HepG2 (cell line): Measurements from ENCODE around the gene RTP2. TPM values are rescaled to one million over a fixed set of nuclear protein-coding genes. Genes with fewer than 3 reads are reported as not detected.

Experiments used
- CEBPB ChIP-seq: IDR thresholded peaks from 2 replicates; pipeline ENCODE4 v1.6.1; 2011; ENCODE audit warnings: low read depth, low read length, improper control_type of control experiment, borderline replicate concordance
- FOSL1 ChIP-seq: sonication (generic); formaldehyde crosslinking; IDR thresholded peaks from 2 replicates; pipeline ENCODE4 v1.9.0; 2021; ENCODE audit warnings: missing genetic modification reagents, borderline replicate concordance
- MXD3 ChIP-seq: IDR thresholded peaks from 2 replicates; pipeline ENCODE4 v1.6.1; 2016; ENCODE audit warnings: mild to moderate bottlenecking, missing biosample characterization, missing genetic modification reagents
- MXD4 ChIP-seq: IDR thresholded peaks from 2 replicates; pipeline ENCODE4 v1.6.1; 2016; ENCODE audit warnings: mild to moderate bottlenecking, missing biosample characterization, missing genetic modification reagents
- NRL ChIP-seq: sonication (generic); formaldehyde crosslinking; IDR thresholded peaks from 2 replicates; pipeline ENCODE4 v1.5.0; 2020; ENCODE audit warnings: missing genetic modification reagents, mild to moderate bottlenecking, moderate library complexity, borderline replicate concordance
- RELA ChIP-seq: sonication (generic); formaldehyde crosslinking; IDR thresholded peaks from 2 replicates; pipeline ENCODE4 v1.4.0; 2020; ENCODE audit warnings: missing genetic modification reagents
- SKI ChIP-seq: fragments of 450-650 bp; IDR thresholded peaks from one replicate; pipeline ENCODE4 v1.6.1; 2018; ENCODE audit warnings: mild to moderate bottlenecking; ENCODE audit not compliant: partially characterized antibody
- SMARCC2 ChIP-seq: fragments of 450-650 bp; IDR thresholded peaks from 2 replicates; pipeline ENCODE4 v1.6.1; 2017; ENCODE audit warnings: antibody characterized with exemption, mild to moderate bottlenecking
- SUZ12 ChIP-seq: fragments of 150-350 bp; IDR thresholded peaks from 2 replicates; pipeline ENCODE4 v1.6.1; 2014; ENCODE audit warnings: low read depth, low read length
- ZNF143 ChIP-seq: sonication (generic); formaldehyde crosslinking; IDR thresholded peaks from 2 replicates; pipeline ENCODE4 v1.4.0; 2020; ENCODE audit warnings: missing genetic modification reagents
- ZNF468 ChIP-seq: sonication (generic); formaldehyde crosslinking; IDR thresholded peaks from 2 replicates; pipeline ENCODE4 v1.8.0; 2022; ENCODE audit warnings: mild to moderate bottlenecking, moderate library complexity, missing genetic modification reagents
- ZNF510 ChIP-seq: sonication (generic); formaldehyde crosslinking; IDR thresholded peaks from 2 replicates; pipeline ENCODE4 v1.4.0; 2020; ENCODE audit warnings: low read depth, mild to moderate bottlenecking, missing genetic modification reagents
- polyA plus RNA-seq, 8 experiments: library from polyadenylated mRNA; depleted of rRNA in 3 of 8; stranded (reverse) in 7 of 8; unstranded in 1 of 8; fragments of >200 nt; fragmentation: Illumina TruSeq in 4 of 8; extraction: Trizol in 4 of 8; gene quantifications; 2 replicates each; pipeline versions ENCODE4 v1.2.1 to v1.2.3, GENCODE V29; 2011 to 2016; ENCODE audit warnings: low read depth in 4 of 8, missing spikeins in 1 of 8, mixed read lengths in 1 of 8; ENCODE audit not compliant: insufficient read depth in 1 of 8
- total RNA-seq, 5 experiments: library from RNA; depleted of rRNA; stranded (reverse); fragments of >200 nt; fragmentation: Illumina TruSeq; extraction: Trizol; gene quantifications; 2 replicates each; pipeline ENCODE4 v1.2.3, GENCODE V29; 2016; ENCODE audit warnings: low read depth in 1 of 5
- TF ChIP-seq, protein P1 (sequence below): sonication (generic); formaldehyde crosslinking; IDR thresholded peaks from 2 replicates; pipeline ENCODE4 v1.4.0; 2020; ENCODE audit warnings: missing genetic modification reagents, mild to moderate bottlenecking, borderline replicate concordance
- TF ChIP-seq, protein P2 (sequence below): sonication (generic); formaldehyde crosslinking; IDR thresholded peaks from 2 replicates; pipeline ENCODE4 v1.4.0; 2020; ENCODE audit warnings: missing genetic modification reagents, borderline replicate concordance
- TF ChIP-seq, protein P3 (sequence below): IDR thresholded peaks from 2 replicates; pipeline ENCODE4 v1.6.1; 2016; ENCODE audit warnings: missing biosample characterization, missing genetic modification reagents, low read depth
- TF ChIP-seq, protein P4 (sequence below): IDR thresholded peaks from 2 replicates; pipeline ENCODE4 v1.6.1; 2016; ENCODE audit warnings: control low read depth

The RTP2 gene
- total and polyA plus RNA-seq, 2 of the 13 experiments (the other 11 are each of a cell fraction or from before 2014, with no cell fraction given), result not detected

DNA sequence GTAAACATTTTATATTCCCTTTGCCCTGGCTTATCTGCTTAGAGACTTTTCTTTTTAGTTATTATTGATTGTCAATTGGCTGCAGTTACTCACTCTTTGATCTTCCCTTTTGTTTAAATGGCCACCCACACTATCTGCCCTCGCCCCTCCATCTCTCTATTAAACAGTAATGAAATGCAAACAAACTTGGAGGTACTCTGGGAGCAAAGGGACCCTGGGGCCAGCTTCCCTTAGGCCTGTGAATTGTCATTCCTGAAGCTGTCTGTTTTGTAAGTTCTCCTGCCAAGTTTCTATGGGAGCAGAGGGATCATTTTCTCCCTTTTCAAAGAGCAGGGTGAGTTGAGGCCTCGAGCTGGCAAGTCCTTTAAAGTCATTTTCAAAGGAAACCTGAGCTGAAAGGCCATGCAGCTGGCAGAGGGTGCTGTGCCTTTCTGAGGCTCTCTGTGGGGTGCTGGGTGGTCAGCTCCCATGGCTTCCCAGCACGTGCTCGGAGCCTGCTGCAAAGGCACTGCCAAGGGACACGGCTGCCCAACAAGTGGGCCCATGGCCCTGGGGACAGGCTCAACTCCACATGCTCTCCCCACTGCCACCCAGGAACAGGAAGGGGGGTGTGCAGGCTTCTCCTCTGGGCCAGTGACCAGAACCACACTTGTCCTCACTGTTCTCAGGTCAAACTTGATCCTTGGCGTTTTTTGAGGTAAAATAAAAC lies 17.4 kb upstream of the RTP2 start (continued):
- TF ChIP-seq MXD4 (no peak), NRL (CRISPR knock-in tag) (peak; percentile 78; the same call in 1 of the 2 replicates), RELA (CRISPR knock-in tag) (no peak), FOSL1 (CRISPR knock-in tag) (no peak), SKI (no peak), MXD3 (peak; percentile 43; the same call in 1 of the 2 replicates), ZNF510 (CRISPR knock-in tag) (no peak), SUZ12 (no peak), ZNF468 (CRISPR knock-in tag) (no peak), SMARCC2 (no peak), CEBPB (no peak), ZNF143 (no peak)
- TF ChIP-seq, protein P1, sequence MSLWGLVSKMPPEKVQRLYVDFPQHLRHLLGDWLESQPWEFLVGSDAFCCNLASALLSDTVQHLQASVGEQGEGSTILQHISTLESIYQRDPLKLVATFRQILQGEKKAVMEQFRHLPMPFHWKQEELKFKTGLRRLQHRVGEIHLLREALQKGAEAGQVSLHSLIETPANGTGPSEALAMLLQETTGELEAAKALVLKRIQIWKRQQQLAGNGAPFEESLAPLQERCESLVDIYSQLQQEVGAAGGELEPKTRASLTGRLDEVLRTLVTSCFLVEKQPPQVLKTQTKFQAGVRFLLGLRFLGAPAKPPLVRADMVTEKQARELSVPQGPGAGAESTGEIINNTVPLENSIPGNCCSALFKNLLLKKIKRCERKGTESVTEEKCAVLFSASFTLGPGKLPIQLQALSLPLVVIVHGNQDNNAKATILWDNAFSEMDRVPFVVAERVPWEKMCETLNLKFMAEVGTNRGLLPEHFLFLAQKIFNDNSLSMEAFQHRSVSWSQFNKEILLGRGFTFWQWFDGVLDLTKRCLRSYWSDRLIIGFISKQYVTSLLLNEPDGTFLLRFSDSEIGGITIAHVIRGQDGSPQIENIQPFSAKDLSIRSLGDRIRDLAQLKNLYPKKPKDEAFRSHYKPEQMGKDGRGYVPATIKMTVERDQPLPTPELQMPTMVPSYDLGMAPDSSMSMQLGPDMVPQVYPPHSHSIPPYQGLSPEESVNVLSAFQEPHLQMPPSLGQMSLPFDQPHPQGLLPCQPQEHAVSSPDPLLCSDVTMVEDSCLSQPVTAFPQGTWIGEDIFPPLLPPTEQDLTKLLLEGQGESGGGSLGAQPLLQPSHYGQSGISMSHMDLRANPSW, result 0 out of 2 replicates have a peak, but pooled peaks have one; percentile 51
- TF ChIP-seq, protein P2, sequence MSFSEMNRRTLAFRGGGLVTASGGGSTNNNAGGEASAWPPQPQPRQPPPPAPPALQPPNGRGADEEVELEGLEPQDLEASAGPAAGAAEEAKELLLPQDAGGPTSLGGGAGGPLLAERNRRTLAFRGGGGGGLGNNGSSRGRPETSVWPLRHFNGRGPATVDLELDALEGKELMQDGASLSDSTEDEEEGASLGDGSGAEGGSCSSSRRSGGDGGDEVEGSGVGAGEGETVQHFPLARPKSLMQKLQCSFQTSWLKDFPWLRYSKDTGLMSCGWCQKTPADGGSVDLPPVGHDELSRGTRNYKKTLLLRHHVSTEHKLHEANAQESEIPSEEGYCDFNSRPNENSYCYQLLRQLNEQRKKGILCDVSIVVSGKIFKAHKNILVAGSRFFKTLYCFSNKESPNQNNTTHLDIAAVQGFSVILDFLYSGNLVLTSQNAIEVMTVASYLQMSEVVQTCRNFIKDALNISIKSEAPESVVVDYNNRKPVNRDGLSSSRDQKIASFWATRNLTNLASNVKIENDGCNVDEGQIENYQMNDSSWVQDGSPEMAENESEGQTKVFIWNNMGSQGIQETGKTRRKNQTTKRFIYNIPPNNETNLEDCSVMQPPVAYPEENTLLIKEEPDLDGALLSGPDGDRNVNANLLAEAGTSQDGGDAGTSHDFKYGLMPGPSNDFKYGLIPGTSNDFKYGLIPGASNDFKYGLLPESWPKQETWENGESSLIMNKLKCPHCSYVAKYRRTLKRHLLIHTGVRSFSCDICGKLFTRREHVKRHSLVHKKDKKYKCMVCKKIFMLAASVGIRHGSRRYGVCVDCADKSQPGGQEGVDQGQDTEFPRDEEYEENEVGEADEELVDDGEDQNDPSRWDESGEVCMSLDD, result 0 out of 2 replicates have a peak, but pooled peaks have one; percentile 40
- TF ChIP-seq, protein P3, sequence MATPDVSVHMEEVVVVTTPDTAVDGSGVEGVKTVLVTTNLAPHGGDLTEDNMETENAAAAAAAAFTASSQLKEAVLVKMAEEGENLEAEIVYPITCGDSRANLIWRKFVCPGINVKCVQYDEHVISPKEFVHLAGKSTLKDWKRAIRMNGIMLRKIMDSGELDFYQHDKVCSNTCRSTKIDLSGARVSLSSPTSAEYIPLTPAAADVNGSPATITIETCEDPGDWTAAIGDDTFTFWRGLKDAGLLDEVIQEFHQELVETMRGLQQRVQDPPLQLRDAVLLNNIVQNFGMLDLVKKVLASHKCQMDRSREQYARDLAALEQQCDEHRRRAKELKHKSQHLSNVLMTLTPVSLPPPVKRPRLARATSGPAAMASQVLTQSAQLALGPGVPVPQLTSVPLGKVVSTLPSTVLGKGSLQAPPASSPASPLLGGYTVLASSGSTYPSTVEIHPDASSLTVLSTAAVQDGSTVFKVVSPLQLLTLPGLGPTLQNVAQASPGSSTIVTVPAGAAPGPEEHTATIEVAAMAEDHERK (CRISPR knock-in tag), result no peak
- TF ChIP-seq, protein P4, sequence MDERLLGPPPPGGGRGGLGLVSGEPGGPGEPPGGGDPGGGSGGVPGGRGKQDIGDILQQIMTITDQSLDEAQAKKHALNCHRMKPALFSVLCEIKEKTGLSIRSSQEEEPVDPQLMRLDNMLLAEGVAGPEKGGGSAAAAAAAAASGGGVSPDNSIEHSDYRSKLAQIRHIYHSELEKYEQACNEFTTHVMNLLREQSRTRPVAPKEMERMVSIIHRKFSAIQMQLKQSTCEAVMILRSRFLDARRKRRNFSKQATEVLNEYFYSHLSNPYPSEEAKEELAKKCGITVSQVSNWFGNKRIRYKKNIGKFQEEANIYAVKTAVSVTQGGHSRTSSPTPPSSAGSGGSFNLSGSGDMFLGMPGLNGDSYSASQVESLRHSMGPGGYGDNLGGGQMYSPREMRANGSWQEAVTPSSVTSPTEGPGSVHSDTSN (CRISPR knock-in tag), result no peak
